Measurements from ENCODE around the gene LRRC23.
"Not testable (repeated sequence)": the region's sequence is repeated elsewhere in the genome, so short reads cannot be mapped to it uniquely, and the experiment has no call there.

The LRRC23 gene

GRCh38 chr12:6896846-6897435 lies 7.7 kb upstream of the LRRC23 start:
- no peak for DNase-seq (ENCODE audit: low read depth)
- no peak overlapping the region for H3K4me3 ChIP-seq (ENCODE audit: low read depth, low read length)

- DNase-seq (ENCODE audit: low read depth), result no peak
- H3K4me3 ChIP-seq (ENCODE audit: low read depth, low read length), result no peak overlapping the region
Measured at GRCh38 chr12:6899427-6899826, 5.2 kb upstream of the LRRC23 start.

- no peak overlapping the region for H3K4me3 ChIP-seq (ENCODE audit: low read depth, low read length)
- no peak for DNase-seq (ENCODE audit: low read depth)
Measured at GRCh38 chr12:6899837-6900519, 4.6 kb upstream of the LRRC23 start.

- no peak for DNase-seq (ENCODE audit: low read depth)
- H3K4me3 ChIP-seq (ENCODE audit: low read depth, low read length), result no peak overlapping the region
Measured at GRCh38 chr12:6902448-6902847, 2.2 kb upstream of the LRRC23 start.

- no peak for DNase-seq (ENCODE audit: low read depth)
Measured at GRCh38 chr12:6903722-6904121, 900 bp upstream of the LRRC23 start.

GRCh38 chr12:6905414-6906040 lies 905 bp downstream of the LRRC23 start:
- H3K4me3 ChIP-seq (ENCODE audit: low read depth, low read length), result peak overlapping the region; percentile 80
- no peak for DNase-seq (ENCODE audit: low read depth)

More at GRCh38 chr12:6903722-6904121, 900 bp upstream of the LRRC23 start:
- H3K4me3 ChIP-seq (ENCODE audit: low read depth, low read length), result no peak overlapping the region

- DNase-seq (ENCODE audit: low read depth); H3K4me3 ChIP-seq (ENCODE audit: low read depth, low read length): not testable (repeated sequence)
Measured at GRCh38 chr12:6908141-6908540, 3.5 kb downstream of the LRRC23 start.

- no peak overlapping the region for H3K4me3 ChIP-seq (ENCODE audit: low read depth, low read length)
- DNase-seq (ENCODE audit: low read depth), result no peak
Measured at GRCh38 chr12:6909421-6910145, 5.0 kb downstream of the LRRC23 start.

- no peak for DNase-seq (ENCODE audit: low read depth)
- H3K4me3 ChIP-seq (ENCODE audit: low read depth, low read length), result no peak overlapping the region
Measured at GRCh38 chr12:6912164-6912935, 7.7 kb downstream of the LRRC23 start.

- no peak for DNase-seq (ENCODE audit: low read depth)
- H3K4me3 ChIP-seq (ENCODE audit: low read depth, low read length), result peak within 1 kb of the TSS; percentile 83
Measured at GRCh38 chr12:6914246-6914946, 9.8 kb downstream of the LRRC23 start, which contains the start of gene ENO2. Gene ENO2 (plus strand): TSS chr12:6914580. CDS start chr12:6915833, 1,253 bp downstream.

GRCh38 chr12:6914947-6915788 lies 10.5 kb downstream of the LRRC23 start:
- no peak for DNase-seq (ENCODE audit: low read depth)

GRCh38 chr12:6915789-6916285 lies 11.2 kb downstream of the LRRC23 start:
- no peak for DNase-seq (ENCODE audit: low read depth)
- H3K4me3 ChIP-seq (ENCODE audit: low read depth, low read length), result peak overlapping the region; percentile 83

More at GRCh38 chr12:6914947-6915788, 10.5 kb downstream of the LRRC23 start:
- peak overlapping the region; percentile 83 for H3K4me3 ChIP-seq (ENCODE audit: low read depth, low read length)

GRCh38 chr12:6916426-6917200 lies 12.0 kb downstream of the LRRC23 start:
- H3K4me3 ChIP-seq (ENCODE audit: low read depth, low read length), result peak overlapping the region; percentile 2
- DNase-seq (ENCODE audit: low read depth), result no peak

GRCh38 chr12:6917491-6918231 lies 13.0 kb downstream of the LRRC23 start:
- no peak overlapping the region for H3K4me3 ChIP-seq (ENCODE audit: low read depth, low read length)
- DNase-seq (ENCODE audit: low read depth), result no peak

GRCh38 chr12:6919588-6919987 lies 15.0 kb downstream of the LRRC23 start:
- H3K4me3 ChIP-seq (ENCODE audit: low read depth, low read length), result no peak overlapping the region
- DNase-seq (ENCODE audit: low read depth), result no peak

GRCh38 chr12:6921539-6921938 lies 16.9 kb downstream of the LRRC23 start:
- DNase-seq (ENCODE audit: low read depth), result no peak
- no peak overlapping the region for H3K4me3 ChIP-seq (ENCODE audit: low read depth, low read length)
